NCI-H2081 treated with DMSO at 0.1 percent for 48 hours (cell line): Measurements from ENCODE around the gene ZFHX3.

Experiments
- DNase-seq: peaks from one replicate; lab custom pipeline; 2025; lab: John Stamatoyannopoulos, UW

ZFHX3 gene

DNA sequence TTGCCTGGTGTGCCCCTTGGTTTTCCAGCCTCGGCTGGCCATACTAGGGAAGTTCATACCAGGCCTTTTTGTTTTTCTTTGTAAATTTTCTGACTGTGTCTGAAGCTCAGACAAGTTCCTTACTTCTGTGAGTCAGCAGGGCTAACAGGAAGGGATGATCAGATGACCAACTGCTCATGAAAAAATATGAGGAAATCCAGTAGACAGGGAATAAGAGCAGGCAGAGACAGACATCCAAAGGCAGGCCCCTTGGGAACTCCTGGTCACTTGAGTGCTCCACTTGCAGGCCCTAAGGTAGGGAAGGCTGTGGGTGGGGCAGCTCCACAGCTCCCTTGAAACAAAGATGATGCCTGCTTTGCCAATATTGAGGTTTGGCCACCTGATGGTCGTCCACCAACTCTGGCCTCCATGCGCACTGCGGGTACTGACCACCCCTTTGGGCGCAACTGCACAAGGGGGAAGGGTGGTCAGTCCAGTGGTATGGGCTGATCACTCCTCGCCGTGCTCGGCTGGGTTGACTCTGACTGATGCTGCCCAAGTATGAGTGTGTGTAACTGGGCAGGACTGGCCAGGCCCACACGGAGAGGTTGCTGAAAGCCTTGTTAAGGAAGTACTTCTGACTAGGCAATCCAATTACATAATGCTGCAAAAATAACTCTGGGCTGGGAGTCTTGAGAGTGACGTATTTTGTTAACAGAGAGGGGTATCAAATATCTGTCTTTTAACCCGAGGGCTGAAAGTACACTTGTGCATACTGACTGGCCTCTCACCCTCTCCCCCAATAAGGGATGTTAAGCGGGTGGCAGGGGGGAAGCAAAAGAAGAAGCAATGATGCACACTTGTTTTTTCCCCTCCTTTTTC, 20.8 kb upstream of the ZFHX3 start:
- DNase-seq = no peak

DNA sequence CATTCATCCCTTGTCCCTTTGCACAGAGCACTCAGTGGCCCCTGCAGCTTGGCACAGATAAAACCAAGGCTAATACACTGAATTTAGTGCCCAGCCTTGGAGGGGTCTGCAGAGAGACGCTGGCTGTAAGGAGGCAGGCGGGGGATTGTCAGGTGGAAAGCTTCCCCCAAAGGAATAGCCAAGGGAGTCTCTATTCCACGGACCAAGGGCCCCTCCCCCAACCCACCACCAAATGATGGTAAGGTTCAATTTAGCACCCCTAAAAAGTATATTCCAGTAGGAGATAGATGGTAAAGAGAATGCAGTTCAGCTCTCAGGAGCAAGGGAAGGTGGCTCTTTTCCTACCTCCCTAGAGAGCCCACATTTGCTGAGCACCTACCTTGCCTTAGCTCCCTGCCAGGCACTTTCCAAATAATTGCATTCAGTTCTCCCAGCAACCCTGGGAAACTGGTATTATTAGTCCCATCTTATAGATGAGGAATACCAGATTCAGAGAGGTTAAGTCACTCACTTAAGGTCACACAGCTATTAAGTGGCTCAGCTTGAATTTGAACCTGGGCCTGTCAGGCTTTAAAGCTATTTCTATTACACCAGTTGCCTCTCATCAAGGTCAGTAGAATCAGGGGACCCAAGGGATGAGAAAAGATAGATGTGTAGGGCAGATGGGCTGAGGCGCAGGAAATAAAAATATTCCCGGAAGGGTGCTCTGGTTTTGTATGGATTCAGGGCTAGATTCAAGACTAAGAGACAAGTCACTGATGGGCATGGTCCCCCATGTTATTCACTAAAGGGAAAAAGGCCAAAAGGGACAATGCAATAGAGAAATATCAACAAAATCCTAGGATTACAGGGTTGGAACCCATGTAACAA, 20.0 kb upstream of the ZFHX3 start:
- no peak for DNase-seq

DNA sequence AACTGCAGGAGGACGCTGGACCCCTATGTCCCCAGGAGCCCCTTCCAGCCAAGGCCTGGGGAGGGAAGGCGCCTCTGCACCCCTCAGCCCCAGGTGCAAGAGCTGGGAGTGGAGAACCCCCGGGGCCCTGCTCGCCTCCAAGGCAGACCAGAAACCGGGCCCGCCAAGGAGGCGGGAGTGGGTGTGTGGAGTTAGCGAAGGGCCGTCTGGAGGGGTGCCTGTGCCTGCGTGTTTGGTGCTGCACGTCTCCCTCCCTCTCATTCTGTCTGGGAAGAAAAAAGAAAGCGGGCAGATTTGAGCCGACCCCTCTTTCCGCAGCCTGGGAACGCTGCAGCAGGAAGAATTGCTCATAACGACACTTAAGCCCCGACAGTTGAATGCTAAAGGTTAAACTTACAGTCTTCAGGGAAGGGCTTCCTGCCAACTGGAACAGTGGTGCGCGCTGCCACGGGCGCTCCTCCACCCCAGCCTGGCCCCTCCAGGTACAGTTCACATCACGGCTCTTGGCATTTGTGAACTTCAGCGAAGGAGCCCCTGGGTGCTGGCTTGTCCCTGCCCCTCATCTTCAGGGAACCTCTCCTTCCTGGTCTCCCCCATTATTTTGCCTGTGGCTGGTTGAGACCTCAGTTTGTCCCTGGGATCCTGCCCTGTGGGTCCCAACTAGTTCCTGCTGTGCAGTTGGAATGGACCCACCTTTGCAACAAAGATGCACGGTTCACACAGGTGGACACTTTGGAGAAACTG, 19.2 kb upstream of the ZFHX3 start:
- DNase-seq = no peak

DNA sequence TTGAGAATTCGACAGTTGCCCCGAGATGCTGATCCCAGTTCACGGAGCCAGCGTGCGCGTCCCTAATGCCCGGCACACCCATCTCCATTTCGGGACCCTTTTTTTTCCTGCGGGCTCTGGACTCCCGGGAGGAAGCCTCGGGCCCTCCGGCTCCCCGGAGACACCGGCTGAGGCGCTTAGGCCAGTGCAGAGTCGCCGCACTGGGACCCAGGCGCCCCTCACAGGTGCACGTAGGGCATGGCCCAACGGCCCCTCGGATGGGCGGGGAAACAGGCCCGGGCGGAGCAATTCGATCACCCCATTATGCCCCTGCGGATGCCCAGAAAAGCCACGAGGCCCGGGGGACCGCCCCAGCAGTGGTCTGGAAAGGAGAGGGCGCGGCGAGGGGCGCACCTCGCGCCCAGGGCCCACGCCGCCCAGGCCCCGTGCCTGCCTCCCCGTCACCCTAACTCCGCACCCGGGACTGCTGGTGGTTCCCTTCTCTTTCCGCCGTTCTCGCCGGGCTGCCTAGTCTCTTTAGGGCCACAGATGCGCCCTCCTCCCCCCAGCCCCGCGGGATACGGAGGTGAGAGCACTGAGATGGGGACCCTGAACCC, 18.5 kb upstream of the ZFHX3 start:
- no peak for DNase-seq

DNA sequence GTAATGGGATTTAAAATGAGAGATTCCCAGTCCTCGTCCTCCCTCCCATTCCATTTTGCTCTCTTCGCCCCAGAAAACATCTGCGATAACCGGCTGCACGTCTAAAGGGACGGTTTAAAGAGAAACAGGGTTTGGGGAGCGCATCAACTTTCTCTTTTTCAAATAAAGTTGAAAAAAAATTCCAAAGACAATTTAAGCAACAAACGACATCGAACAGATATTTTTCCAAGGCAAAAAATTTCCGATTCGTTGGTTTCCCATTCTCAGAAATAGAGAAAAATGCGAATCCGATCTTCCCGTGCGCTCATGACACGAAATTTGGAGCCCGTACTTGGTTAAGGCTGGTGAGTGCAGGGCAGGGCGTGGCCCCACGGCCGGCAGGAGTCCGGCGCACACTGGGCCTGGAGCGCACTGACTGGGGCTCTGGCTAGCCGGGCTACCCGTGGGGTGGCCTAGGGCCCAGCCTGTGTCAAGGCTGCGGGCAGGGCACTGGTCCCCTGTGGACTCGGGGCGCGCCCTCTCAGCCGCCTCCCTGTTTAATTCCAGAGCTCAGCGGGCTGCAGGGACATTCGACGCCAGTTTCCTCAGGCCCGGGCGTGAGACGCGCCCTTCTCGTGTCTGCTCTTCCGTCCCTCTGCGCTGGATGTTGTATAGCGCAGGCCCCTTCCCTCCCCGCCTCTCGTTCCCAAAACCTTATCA, 17.9 kb upstream of the ZFHX3 start:
- no peak for DNase-seq

DNA sequence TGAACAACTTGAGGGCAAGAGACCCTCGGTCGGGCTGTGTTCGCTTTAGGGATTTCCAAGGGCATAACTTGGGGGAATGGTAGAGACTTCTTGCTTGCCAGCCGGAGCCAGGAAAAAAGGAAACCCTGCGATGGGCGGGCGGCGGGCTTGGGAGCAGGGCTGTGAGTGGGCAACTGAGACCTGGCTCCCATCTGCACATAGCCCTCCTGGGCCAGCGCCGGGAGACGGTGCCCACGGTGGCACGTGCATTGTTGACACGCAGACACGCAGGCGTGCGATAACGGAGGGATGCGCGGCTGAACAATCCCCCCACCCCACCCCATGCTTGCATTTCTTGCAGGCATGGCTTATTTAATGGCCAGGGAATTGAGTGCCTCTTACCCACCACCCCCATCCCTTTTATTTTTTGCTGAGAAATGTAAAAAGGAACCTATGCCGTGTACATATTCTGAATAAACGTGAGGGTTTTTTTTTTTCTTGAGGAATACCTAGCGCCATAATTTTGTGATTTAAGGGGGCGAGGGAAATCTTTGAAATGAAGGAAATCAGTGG, 17.1 kb upstream of the ZFHX3 start:
- DNase-seq = no peak

DNA sequence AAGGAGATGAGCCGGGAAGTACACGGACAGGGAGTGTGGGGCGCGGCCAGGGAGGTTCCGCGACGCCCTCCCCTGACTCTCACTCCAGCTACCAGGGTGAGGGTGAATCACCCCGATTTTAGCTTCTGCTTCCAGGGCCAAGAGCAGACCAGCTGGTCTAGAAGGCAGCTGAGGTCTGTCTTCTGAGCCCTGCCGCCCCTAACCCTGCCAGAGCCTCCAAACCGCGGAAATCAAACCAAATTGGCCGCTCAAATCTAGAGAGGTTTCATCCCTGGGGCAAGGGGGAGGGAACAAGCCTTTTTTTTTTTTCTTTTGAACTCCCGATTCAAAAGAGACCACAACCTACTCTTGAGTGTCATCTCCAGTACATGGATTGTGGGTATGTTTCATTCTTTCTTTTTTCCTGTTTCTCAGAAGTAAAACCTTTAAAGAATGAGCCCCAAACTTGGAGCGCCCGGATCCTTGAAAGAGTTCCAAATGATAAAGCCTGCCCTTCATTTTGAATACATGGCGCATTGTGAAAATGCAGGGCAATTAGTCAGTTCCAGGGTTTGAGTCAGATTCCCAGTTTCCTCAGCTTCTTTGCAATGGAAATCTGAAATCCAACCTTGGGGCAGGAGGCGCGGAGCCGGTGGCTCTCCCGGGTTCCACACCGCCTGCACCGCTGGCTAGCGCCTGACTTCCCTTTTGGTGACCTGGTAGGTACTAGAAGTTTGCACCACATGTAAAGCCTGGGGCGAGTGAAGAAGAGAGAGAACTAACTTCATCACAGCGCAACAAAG, 16.5 kb upstream of the ZFHX3 start:
- no peak for DNase-seq

DNA sequence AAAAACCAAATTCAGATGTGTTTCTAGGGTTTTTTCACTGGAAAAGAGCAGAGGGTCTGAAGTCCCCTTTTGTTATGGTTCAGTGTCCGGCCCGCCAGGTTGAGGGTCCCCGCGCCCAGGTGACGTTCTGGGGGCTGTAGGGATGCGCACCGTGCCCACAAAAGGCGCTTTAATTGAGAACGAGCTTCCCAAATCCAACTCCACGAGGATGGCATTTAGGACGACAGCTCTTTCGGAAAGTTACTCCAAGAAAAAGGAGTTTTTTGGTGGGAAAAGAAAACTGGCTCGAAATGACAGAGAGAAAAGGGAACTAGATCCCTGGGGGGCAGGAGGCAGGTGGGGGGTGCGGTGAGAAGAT, 15.9 kb upstream of the ZFHX3 start:
- no peak for DNase-seq

DNA sequence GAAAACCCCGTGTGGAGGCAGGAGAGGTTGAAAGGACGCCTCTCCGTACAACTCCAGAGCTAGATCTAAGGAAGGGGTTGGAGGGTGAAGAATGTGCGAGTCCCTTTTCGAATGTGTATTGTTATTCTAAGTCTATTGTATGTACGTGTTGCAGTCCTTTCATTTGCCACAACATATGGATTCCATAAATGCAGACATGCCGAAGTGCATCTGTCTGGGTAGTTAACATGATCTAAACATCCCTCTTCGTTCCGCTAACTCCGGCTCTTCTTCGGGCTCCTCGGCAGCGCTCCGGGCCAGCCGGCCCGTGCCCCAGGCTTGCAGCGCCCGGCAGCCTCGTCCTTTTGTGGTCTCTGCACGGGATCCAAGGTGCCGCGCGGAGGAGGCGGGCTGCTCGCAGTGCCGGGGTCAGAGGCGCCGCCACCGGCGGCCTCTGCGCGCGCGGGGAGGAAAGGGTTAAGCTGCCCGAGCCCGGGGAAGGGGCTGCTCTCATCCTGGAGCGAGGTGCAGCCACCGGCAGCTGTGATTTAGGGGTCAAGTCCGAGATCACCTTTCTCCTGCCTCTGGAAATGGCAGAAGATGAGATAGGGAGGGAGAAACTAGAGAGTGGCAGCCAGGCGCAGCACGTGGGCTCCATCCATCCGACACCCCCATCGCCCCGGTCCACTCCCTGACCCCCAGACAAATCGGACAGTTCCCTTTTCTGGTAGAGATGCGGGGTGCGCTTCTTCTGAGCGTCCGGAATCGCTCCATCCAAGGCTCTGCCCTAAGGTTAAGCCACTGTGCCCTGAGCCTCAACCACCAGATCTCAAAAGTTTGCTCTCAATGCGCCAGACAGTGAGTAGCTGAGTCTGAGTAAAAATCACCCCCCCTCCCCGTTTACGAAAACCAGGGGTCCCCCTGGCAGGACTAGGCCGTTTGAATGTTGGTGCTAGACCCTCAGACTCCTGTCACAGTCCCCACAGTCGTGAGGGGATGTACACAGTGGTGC, 15.1 kb upstream of the ZFHX3 start:
- DNase-seq = no peak

DNA sequence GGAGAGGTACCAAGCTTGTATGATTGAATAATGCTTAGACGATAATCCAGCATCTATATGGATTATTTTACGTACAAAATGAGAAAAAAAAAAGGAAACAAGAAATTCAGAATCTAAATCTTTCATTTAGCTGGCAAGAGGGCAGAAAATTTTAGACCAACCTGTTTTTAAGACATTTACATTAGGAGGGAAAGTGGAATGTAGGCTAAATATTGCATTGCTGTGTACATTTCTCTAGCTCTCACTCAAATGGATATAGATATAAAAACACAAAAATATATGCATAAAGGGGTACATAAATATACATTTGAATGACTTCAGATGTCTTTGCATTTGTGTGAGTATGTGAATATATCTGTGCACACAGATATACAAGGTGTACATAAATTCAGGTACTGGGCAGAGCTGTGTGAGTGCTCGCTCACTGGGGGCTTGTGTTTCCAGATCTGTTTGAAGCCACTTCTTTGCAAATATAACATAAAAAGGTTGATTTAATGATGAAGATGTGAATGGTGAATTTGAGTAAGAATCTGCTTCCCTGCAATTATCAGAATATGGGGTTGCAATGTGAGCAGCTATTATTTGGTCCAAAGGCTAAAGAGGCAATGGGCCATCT, 14.2 kb upstream of the ZFHX3 start:
- DNase-seq = no peak

DNA sequence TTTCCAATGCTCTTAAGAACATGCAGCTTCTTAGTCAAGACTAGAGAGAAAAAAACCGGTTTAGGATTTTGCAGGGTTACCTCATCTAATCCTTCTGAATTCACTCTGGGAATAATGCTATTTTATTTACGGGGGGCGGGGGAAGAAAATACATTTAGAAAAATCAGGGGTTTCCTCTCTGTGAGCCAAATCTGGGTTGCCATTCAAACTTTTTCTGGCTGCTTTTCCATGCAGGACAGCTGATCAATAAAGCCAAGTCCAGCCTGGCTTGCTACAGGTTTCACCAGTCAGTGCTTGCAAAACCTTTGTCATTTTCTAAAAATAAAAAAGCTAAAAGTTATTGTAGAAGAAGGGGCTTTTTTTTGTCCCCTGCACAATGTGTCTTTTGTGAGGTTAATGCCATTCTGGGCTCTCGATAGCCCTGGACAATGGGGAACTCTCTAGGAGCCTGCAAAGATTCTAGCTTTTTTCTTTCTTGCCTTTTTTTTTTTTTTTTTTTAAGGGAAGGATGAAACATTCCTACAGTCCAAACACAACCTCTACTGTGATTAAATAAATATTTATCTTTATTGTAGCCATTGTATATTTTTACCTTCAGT, 13.1 kb upstream of the ZFHX3 start:
- no peak for DNase-seq

DNA sequence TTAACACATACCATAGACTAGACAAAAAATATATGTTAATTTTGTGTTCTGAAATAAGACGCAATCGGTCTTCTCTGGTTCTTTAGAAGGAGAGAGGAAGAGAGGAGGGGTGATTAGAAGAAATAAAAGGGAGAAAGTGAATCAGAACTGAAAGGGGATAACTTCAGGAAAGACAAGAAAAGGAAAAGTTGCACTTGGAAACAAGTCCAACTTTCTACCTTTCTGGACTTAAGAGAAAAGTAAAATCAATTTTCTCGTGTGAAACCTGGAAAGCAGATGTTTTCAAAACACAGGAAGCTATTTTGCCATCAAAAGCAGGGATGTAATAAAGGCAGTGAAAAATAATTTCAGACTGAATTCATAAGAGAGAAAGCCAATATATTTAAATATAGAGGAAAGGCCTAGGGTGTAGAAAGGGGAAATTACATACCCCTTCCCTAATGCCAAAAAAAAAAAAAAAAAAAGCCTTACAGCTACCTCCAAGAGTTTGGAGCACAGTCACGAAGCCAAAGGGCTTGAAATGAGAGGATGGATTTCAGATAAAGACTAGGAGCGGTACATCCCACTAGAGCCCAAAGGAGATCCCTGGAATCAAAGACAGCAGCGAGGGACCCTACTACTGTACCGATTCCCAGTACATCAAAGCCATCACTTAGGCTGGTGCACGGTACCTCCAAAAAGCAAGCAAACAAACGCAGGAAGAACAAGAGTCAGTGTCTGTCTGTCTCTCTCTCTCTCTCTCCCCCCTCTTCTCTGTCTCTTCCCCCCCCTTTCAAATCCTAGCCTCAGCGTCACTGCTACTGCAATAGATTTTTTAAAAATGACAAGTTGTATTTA, 12.1 kb upstream of the ZFHX3 start:
- DNase-seq = no peak

DNA sequence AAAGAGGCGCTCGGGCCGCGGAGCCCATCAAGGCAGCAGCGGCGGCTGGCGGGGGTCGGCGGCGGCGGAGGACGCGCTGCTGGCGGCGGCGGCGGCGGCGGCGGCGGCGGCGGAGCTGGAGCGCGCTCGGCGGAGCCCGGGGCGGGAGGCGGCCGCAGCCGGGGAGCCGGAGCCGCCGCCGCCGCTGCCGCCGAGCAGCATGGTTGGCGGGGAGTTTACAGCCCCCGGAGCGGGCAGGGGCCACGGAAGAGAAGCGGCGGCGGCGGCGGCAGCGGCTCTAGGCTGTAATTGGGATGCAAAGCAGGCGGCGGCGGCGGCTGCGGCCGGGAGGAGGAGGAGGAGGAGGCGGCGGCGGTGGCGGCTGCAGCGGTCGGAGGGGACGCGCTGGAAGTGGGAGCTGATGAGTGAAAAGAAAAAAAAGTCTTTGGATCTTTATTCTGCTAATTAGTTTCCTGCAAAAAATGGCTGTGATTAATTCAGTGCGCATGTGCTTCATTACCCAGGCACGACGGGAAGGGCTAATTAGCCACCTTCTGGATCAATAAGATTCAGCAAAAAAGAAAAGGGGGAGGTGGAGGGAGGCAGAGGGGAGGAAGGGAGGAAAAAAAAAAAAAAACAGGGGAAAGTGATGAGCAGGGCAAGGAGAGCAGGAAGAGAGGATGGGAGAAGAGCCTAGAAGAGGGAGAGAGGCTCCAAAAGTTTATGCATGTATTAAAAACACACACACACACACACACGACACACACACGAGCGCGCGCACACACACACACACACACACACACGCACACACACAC, 10.9 kb upstream of the ZFHX3 start:
- no peak for DNase-seq

DNA sequence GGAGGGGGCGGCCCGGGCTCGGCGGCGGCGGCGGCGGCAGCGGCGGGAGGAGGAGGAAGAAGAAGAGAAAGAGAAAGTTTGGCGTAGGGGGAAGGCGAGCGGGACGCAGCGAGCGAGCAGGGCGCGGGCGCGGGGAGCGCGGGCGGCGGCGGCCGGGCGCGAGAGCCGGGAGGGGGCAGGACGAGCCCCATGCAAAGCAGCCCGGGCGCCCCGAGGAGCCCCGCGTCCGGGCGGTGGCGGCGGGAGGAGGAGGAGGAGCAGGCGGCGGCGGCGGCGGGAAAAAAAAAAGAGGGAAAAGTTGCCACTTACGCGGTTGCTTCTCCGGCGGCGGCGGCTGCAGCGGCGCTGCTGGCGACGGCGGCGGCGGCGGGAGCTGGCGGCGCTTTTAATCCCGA, 10.3 kb upstream of the ZFHX3 start:
- no peak for DNase-seq

DNA sequence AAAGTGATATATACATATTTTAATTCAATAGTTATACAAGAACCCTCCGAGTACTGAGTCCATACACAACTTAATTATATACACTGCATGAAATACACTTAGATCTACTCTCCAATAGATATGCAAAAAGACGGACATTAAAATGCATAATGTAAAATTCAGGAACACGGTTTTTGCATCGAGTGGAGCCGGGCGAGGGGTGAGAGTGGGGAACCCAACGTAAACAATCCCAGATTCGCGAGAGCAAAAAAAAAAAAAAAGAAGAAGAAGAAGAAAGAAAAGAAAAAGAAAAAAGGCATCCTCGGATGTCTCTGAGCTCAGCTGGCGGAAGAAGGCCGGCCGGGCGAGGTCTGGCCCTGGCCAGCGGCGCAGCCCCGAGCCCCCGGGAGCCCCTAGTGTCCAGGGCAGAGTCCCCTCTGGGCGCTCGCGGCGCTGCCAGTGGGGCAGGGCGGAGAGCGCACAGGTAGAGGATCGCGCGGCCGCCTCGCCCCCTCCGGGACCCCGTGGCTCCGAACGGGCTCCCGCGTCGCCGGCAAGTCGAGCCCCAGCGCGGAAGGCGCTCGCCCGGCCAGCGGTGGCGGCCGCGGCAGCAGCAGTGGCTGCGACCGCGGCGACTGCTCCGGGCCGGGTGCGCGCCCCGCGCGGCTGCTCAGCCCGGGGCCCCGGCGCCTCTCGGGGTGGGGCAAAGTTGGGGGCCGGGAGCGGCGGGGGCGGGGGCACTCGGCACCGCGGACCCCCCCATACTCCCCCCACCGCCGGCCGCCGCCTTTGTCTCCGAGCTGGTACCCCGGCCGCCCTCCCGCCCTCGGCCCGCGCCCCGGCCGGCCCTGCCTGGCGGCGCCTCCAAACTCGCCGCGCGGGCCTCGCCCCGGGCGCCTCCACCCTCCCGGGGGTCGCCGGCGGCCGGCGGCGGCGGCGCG, 9.6 kb upstream of the ZFHX3 start:
- DNase-seq = no peak

DNA sequence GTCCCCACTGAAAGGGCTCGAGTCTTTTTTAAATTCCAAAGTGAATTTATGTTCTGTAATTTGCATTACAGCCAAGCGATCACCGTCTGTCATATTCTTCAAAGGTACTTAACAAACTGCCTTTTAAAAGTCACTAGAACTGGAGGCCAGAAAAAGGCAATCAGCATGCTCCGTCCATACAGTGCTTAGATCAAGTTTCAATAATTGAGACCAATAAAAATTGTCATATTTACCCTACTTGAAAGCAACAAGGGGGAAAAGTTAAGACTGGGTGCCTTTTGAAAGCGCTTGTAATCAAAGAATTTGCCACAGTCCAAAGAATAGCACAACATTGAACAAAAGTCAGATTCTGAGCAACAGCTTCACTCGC, 9.0 kb upstream of the ZFHX3 start:
- no peak for DNase-seq
